ENCODE results near the gene RNLS. TPM values are rescaled to one million over a fixed set of nuclear protein-coding genes. Genes with fewer than 3 reads are reported as not detected.

RNLS gene
- total and polyA plus RNA-seq, 2 of the 8 experiments (the other 6 are each of a cell fraction or from before 2014, with no cell fraction given), result 7.5 to 12.7 TPM

GRCh38 chr10:88618496-88618895, 35.4 kb upstream of the RNLS start (continued):
- TF ChIP-seq EP300 (IDR thresholded peaks at IDR 0.05; ENCODE audit: borderline replicate concordance in 1 of 2, low read depth in 2 of 2, low read length in 2 of 2), result no peak
- TF ChIP-seq BCL11A (IDR thresholded peaks at IDR 0.05; ENCODE audit: low read depth in 2 of 2, low read length in 2 of 2), result no peak
- no peak for TF ChIP-seq CREB1 (IDR thresholded peaks at IDR 0.05)
- TF ChIP-seq BRCA1 (IDR thresholded peaks at IDR 0.05; ENCODE audit: low read depth, low read length), result no peak
- no peak for TF ChIP-seq TBP (IDR thresholded peaks at IDR 0.05; ENCODE audit: low read depth, low read length)
- TF ChIP-seq POU5F1 (IDR thresholded peaks at IDR 0.05; ENCODE audit: low read depth, low read length), result no peak
- TF ChIP-seq FOSL1 (IDR thresholded peaks at IDR 0.05; ENCODE audit: insufficient read depth, low read depth, low read length), result no peak
